GM12874 (cell line): ENCODE measurements around the gene RPL23.

Experiments used
- TF ChIP-seq, protein P1 (sequence below): IDR thresholded peaks from 2 replicates; pipeline ENCODE4 v1.5.1; 2011; ENCODE audit warnings: low read depth, mild to moderate bottlenecking, control low read depth, low read length, moderate library complexity; ENCODE audit not compliant: insufficient read depth

The RPL23 gene

DNA sequence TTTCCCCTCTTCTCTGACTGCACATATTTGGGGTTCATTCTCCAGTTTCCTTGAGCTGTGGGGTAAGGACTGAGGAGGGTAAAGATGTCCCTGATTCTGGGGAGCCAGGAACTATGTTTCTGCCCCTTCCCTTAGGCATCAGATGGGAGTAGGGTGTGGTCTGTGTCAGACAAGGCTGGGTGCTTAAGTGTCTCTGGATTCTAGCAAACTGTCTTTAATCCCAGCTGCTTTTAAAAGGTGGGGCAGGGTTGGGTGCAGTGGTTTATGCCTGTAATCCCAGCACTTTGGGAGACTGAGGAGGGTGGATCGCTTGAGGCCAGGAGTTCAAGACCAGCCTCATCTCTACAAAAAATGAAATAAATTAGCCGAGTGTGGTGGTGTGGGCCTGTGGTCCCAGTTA lies 29.3 kb upstream of the RPL23 start:
- TF ChIP-seq, protein P1, sequence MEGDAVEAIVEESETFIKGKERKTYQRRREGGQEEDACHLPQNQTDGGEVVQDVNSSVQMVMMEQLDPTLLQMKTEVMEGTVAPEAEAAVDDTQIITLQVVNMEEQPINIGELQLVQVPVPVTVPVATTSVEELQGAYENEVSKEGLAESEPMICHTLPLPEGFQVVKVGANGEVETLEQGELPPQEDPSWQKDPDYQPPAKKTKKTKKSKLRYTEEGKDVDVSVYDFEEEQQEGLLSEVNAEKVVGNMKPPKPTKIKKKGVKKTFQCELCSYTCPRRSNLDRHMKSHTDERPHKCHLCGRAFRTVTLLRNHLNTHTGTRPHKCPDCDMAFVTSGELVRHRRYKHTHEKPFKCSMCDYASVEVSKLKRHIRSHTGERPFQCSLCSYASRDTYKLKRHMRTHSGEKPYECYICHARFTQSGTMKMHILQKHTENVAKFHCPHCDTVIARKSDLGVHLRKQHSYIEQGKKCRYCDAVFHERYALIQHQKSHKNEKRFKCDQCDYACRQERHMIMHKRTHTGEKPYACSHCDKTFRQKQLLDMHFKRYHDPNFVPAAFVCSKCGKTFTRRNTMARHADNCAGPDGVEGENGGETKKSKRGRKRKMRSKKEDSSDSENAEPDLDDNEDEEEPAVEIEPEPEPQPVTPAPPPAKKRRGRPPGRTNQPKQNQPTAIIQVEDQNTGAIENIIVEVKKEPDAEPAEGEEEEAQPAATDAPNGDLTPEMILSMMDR = no peak

DNA sequence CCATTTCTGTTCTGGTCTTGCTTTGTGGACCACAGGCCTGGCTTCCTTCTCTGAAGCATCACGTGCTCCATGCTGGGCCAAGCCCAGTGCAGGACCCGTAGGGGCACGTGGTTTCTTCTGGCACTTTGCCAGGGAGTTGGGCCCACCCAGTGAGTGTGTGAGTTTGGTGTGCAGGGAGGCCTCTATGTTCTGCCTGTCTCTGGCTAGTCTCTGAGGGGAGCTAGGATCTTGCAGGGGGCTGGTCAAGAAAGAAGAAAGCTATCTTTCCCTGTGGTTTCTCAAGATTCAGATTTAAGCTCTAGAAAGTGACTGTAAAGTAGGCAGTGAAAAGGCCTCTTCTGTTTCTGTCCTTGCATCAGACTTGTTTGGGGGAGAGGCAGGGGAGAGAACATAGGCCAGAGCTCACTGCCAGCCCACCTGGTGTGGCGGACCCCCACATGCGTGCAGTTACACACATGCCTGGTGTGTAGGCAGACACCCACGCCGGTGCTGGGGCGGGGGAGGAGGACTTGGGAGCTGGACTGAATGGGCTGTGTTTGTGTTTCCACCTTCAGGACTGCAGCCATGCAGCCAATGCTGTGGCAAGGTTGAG lies 28.2 kb upstream of the RPL23 start:
- TF ChIP-seq, protein P1 = no peak

DNA sequence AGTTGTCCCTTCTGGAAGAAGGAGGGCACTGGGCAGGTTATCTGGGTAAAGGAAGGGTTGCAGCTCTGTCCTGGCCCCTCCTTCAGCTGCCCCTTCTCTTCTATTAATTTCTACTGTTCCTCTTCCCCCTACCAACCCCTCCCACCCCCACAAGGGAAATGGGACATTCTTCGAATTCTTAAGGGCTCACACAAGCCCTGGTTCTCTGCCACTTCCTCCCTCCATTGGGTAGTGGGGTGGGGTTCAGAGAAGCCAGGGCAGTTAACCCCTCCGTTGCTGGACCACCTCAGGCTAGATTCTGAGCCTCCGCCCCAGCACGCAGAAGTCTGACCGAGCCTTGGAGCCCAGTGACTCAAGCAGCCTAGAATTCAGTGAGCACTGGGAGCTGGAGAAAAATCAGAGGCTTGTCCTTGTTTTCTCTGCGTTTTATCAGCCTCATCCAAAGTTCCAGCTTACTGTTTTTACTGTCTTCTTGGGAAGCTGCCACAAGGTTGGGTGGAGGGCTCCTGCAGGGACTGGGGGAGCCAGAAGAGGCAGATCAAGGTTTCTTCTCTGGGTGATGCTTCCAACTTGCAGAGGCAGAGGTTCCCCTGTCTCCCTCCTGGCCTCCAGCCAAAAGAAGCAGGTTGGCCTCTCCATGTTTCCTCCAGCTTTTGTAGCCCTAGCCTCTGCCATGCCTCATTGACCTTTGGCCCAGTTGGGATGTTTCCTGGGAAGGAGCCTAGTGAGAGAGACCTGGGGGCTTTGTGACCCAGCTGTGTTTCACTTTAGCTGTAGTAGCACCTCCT lies 26.6 kb upstream of the RPL23 start:
- TF ChIP-seq, protein P1 = no peak

DNA sequence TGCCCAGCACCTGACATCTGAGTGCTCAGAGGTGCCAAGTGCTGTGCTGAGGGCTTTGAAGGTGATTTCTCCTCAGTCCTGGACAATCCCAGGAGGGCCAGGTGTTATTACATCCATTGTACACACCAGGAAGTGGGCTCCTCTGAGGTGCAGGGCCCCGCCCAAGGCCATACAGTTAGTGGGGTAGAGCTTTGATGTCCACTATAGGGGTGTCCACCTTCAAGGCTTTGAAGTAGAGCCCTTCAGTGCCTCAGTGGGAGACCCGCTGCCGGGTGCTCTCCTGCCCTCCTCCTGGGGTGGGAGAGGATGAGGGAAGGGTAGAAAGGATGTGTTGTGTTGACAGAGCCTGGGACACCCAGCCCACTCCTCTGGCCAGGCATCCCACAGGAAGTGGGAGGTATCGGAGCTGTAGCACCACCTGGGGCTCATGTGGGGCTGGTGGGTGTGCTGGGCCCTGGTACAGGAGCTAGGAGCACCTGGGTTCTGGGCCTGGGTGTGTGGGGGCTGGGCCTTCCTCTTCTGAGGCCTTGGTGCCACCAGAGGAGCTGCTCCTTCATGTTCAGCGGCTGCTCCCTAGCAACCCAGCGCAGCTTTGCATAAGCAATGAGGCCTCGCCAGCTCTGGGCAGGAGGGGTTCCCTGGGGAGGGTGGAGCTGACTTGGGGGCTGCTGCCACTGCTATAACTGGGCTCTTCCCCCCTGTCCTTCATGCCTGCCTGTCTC lies 23.8 kb upstream of the RPL23 start:
- TF ChIP-seq, protein P1 = no peak

DNA sequence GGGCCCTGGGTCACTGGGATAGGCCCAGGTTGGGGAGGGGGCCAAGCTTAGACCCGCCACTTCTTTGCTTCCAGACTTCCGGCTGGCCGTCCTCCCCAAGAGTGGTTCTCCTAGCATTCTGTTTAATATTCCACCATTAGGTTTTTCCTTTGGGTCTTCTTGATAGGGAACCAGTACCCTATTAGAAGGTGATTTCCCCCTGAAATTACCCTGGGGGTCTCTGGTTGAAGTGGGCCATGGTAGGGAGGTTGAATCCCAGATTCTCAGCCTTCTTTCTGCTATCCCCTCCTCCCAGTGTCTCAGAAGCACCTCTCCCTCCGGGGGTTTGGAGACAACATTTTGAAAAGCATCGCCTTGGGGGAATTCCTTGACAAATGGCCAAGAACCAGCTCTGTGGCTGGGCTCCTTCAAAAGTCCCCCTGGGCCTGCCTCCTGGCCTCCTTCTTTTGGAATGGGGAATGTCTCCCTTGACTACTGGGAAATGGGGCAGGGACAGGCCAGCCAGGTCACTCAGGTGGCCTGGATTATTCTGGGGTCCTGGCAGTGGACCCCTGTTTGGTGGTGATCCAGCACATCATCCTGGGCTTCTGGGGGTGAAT lies 22.1 kb upstream of the RPL23 start:
- TF ChIP-seq, protein P1 = no peak

DNA sequence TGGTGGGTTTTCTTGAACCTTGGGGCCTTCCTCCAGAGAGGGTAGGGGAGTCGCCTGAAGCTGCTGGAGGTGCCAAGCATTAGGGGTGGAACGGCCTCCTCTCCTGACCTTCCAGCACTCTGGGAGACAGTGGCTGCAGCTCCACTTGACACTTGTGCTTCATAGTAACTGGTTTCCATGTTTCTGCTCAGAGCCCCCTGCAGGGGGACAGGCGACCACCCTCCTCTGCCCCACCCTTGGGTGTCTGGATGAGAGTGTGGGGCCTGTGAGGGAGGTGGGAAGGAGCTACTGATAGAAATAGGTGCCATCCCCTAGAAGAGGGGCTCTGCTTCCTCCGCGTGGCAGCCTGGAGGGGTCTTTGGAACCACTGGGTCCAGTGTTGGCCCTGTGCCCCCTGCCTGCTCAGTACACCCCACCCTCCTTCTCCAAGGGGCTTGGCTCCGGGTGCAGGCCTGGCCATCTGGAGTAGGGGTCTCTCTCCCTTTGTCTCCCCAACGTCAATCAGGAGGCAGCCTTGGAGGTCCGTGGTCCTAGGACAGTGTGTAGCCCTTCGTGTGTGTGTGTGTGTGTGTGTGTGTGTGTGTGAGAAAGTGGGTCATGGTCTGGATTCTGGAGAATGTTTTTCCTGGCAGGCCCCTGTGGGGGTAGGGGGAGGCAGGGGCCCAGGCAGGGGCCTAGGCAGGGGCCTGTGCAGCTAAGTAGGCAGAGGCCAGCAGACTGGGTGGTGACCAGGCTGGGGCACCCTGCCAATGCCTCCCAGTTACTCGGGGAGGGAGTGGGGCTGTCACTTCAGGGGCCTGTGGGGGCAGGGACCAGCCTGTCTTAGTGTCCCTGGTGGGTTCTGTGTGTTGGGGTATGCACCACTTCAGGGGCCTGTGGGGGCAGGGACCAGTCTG lies 21.2 kb upstream of the RPL23 start:
- TF ChIP-seq, protein P1 = no peak
